GM19395 (cell line): ENCODE measurements around the gene RND1.

Source experiments
- ATAC-seq: cut with Tn5 transposase; IDR thresholded peaks from one replicate; pipeline ENCODE4 v1.9.1; 2021; ENCODE audit warnings: mild to moderate bottlenecking, moderate library complexity; ENCODE audit not compliant: unreplicated experiment

Gene RND1

GRCh38 chr12:48813465-48814261 is 52.0 kb downstream of the RND1 start:
- ATAC-seq = no peak

DNA sequence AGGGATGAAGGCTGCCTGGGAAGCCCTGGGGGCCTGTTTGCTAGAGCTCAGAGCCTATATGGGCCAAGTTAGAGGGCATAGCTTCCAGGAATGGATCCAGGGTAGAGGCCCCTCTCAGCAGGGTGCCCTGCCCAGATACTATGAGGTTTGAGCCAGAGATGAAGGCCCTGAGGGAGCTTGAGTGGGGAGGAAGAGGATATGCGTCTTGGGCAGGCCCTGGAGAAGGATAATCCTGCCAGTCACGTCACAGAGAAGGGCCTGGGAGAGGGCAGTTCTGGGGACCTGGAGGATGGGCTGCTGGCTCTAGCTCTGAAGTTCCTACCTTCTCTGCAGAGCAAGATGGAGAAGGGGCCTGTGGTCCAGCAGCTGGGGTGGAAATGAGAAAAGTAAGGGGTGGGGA is 53.3 kb downstream of the RND1 start:
- ATAC-seq = no peak

DNA sequence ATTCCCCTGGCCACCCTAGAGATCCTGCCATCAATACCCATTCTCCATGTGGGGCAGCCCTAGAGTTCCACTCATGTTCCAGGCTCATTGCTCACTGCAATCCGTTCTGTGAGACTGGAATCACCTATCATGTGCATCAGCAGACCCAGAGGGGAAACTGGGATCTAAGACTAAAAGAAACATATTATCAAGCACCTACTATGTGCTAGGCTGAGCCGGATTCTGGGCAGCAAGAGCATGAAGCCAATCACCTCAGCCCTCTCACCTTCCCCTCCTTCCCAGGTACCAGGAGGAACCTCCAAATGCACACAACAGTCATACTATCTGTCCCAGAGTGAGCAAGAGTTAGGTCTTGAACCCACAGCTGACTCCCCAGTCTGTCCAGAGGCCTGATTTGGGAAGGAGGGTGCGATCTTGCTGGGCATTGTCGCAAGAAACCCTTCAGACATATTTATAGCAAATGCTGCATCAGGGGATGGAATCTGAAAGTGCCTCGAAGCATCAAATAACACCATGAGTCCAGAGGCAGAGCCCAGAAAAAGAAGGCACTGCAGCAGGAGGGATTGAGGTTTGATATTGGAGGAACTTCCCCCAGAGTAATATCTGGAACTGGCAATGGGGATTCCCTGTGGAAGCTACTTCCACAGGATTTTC is 54.1 kb downstream of the RND1 start:
- no peak for ATAC-seq

DNA sequence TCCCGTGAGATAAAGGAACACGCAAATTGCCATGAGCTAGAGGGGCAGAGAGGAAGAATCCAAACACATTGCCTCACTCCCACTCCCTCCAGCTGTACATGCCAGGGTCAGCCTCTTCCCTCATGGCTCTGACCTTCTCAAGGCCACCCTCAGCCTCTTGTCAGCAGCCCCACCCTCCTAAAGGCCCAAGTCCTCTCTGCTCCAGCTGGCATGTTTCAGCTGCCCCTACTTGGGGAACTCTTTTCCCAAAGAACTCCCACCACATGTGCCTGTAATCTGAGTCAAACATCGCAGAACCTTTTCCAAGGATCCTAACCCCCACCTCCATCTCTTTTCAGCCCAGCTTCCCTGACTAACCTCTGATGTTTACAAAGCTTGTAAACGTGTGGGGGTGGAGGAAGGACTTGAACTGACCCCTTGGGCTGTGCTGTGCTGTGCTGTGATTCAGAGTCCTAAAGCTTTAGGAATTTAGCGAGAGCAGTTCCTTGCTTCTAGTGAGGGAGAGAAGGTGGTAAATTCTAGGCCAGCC is 54.7 kb downstream of the RND1 start:
- no peak for ATAC-seq

GRCh38 chr12:48807981-48808380 is 57.7 kb downstream of the RND1 start:
- ATAC-seq = no peak
